Uterus (tissue), 4 donors: ENCODE results near the gene LCAT. TPM values are rescaled to one million over a fixed set of nuclear protein-coding genes. Genes with fewer than 3 reads are reported as not detected.

Experiments
- DNase-seq, 2 donors: peaks; one replicate each; pipeline ENCODE4 v3.0.0-alpha.2; 2019 to 2020
- H3K27ac ChIP-seq, 2 donors: fragments of 200-600 bp; sonication (generic); 1 replicate in 1 of 2; 2 replicates in 1 of 2; pipeline ENCODE4 v1.5.1; 2016 to 2018
- H3K27me3 ChIP-seq, 2 donors: fragments of 200-600 bp; sonication (generic); one replicate each; pipeline ENCODE4 v1.5.1; 2018 to 2019; ENCODE audit warnings: control low read depth in 1 of 2
- H3K36me3 ChIP-seq, 2 donors: fragments of 200-600 bp; sonication (generic); one replicate each; pipeline ENCODE4 v1.5.1; 2019; ENCODE audit warnings: control low read depth in 1 of 2
- H3K4me1 ChIP-seq, 2 donors: fragments of 200-600 bp; sonication (generic); one replicate each; pipeline ENCODE4 v1.5.1; 2018 to 2019; ENCODE audit warnings: control low read depth in 1 of 2
- H3K4me3 ChIP-seq, 2 donors: fragments of 200-600 bp; sonication (generic); 1 replicate in 1 of 2; 2 replicates in 1 of 2; pipeline ENCODE4 v1.5.1; 2018 to 2019; ENCODE audit warnings: mild to moderate bottlenecking in 1 of 2
- H3K9me3 ChIP-seq, 2 donors: fragments of 200-600 bp; sonication (generic); one replicate each; pipeline ENCODE4 v1.5.1; 2019; ENCODE audit warnings: control low read depth in 1 of 2
- CTCF ChIP-seq, 4 experiments: fragments of 200-600 bp in 2 of 4; fragments of 450-650 bp in 2 of 4; sonication (generic) in 2 of 4; IDR thresholded peaks; one replicate each; pipeline ENCODE4 v1.5.1; 2016 to 2019; ENCODE audit warnings: antibody characterized with exemption in 4 of 4, mild to moderate bottlenecking in 2 of 4, moderate library complexity in 1 of 4
- POLR2A ChIP-seq, 2 donors: fragments of 450-650 bp; IDR thresholded peaks; one replicate each; pipeline ENCODE4 v1.6.1; 2016; ENCODE audit warnings: antibody characterized with exemption in 2 of 2, mild to moderate bottlenecking in 1 of 2, moderate library complexity in 1 of 2
- intact Hi-C: fragments of 100-400 bp; cut with DNase I; formaldehyde crosslinking; loops from one replicate; pipeline ENCODE4 v1.15.1; 2023; ENCODE audit warnings: low total_unique reads
- total RNA-seq, 4 donors: library from RNA; depleted of rRNA in 3 of 4; stranded (reverse); fragments of >200 nt in 3 of 4; gene quantifications; one replicate each; pipeline versions ENCODE4 v1.1.0 to v1.2.4, GENCODE V29; 2014 to 2023
- donor health status: DM: yes; HTN: yes; CAD: no.

Gene LCAT
- total RNA-seq, 4 donors from 2014 or later: 11.0 to 75.2 (median 12.4) TPM

- Histone ChIP-seq H3K27me3 (no peaks in the 10 kb centered on the region), H3K27ac (no peak overlapping the region), H3K9me3 (no peaks in the 10 kb centered on the region), H3K4me1 (no peaks in the 10 kb centered on the region), H3K4me3 (no peak overlapping the region), H3K36me3 (no peaks in the 10 kb centered on the region)
- TF ChIP-seq CTCF (IDR thresholded peaks at IDR 0.05): no peak
- TF ChIP-seq POLR2A (IDR thresholded peaks at IDR 0.05): no peak
- intact Hi-C loops: no loop called here
- DNase-seq: no peak
Observed at GRCh38 chr16:67909056-67909742, 34.7 kb downstream of the LCAT start.

GRCh38 chr16:67907397-67908180, 36.3 kb downstream of the LCAT start:
- TF ChIP-seq POLR2A (IDR thresholded peaks at IDR 0.05) (no peak), CTCF (IDR thresholded peaks at IDR 0.05) (no peak)
- Histone ChIP-seq H3K4me3 (no peak overlapping the region), H3K27me3 (no peaks in the 10 kb centered on the region), H3K36me3 (no peaks in the 10 kb centered on the region), H3K4me1 (no peaks in the 10 kb centered on the region), H3K27ac (no peak overlapping the region), H3K9me3 (no peaks in the 10 kb centered on the region)
- no peak for DNase-seq
- intact Hi-C loops: no loop called here

DNA sequence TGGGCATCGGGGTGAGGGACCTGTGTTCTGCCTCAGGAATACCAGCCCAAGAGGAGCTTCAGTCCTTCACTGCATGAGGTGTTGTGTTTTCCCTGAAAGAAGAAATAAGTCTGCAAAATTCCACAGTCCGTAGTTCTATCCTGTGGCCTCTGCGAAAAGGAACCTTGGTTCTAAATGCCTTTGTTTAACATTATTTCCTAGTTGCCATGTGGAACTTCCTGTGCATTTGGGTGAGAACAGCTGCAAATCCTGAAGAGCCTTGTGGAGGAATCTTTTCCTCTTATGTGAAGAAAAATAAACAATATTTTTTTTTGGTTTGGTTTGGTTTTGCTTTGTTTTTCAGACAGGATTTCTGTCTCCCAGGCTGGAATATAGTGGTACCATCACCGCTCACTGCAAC, 41.1 kb downstream of the LCAT start:
- Histone ChIP-seq H3K36me3 (no peaks in the 10 kb centered on the region), H3K27ac (no peak overlapping the region), H3K4me1 (no peaks in the 10 kb centered on the region), H3K4me3 (no peak overlapping the region), H3K9me3 (no peaks in the 10 kb centered on the region), H3K27me3 (no peaks in the 10 kb centered on the region)
- TF ChIP-seq POLR2A (IDR thresholded peaks at IDR 0.05): no peak
- no peak for DNase-seq
- intact Hi-C loops: no loop called here

GRCh38 chr16:67901734-67902133, 42.2 kb downstream of the LCAT start:
- no peaks in the 10 kb centered on the region for H3K36me3 ChIP-seq
- TF ChIP-seq CTCF (IDR thresholded peaks at IDR 0.05) (no peak), POLR2A (IDR thresholded peaks at IDR 0.05) (no peak)
- intact Hi-C loops: no loop called here
- H3K27me3 ChIP-seq: no peaks in the 10 kb centered on the region
- no peak for DNase-seq
- H3K4me3 ChIP-seq: no peak overlapping the region
- H3K9me3 ChIP-seq: no peaks in the 10 kb centered on the region
- no peak overlapping the region for H3K27ac ChIP-seq
- no peaks in the 10 kb centered on the region for H3K4me1 ChIP-seq

- intact Hi-C loops: no loop called here
- Histone ChIP-seq H3K9me3 (no peaks in the 10 kb centered on the region), H3K36me3 (no peaks in the 10 kb centered on the region), H3K4me3 (no peak overlapping the region), H3K27ac (no peak overlapping the region), H3K4me1 (peaks cover 0 to 11% of the 10 kb centered on the region in 2 donors), H3K27me3 (no peaks in the 10 kb centered on the region)
- TF ChIP-seq POLR2A (IDR thresholded peaks at IDR 0.05) (no peak), CTCF (IDR thresholded peaks at IDR 0.05) (no peak)
- DNase-seq: no peak
Observed at GRCh38 chr16:67897231-67897630, 46.7 kb downstream of the LCAT start.
